ENCODE data around the gene DNMT1.

Gene DNMT1

GRCh38 chr19:10092648-10093294 is 102.0 kb downstream of the DNMT1 start:
- DNase-seq: no peak

GRCh38 chr19:10091895-10092641 is 102.7 kb downstream of the DNMT1 start:
- no peak for DNase-seq

GRCh38 chr19:10091370-10091687 is 103.4 kb downstream of the DNMT1 start:
- no peak for DNase-seq

- no peak for DNase-seq
Observed at GRCh38 chr19:10089801-10090375, 104.9 kb downstream of the DNMT1 start.

GRCh38 chr19:10088949-10089554 is 105.7 kb downstream of the DNMT1 start:
- DNase-seq: no peak

GRCh38 chr19:10087296-10088061 is 107.3 kb downstream of the DNMT1 start:
- DNase-seq: no peak

- DNase-seq: peak in 1 of 5 experiments; percentile 47
Observed at GRCh38 chr19:10086591-10087192, 108.1 kb downstream of the DNMT1 start.

GRCh38 chr19:10085641-10086590 is 108.8 kb downstream of the DNMT1 start, which contains the start of gene SHFL:
SHFL (plus strand) TSS chr19:10086317; CDS start chr19:10086428, 111 bp downstream.
- DNase-seq: peak; percentile 65 to 88 (median 76)

- no peak for DNase-seq
Observed at GRCh38 chr19:10084803-10085202, 110.0 kb downstream of the DNMT1 start.

GRCh38 chr19:10083911-10084310 is 110.8 kb downstream of the DNMT1 start:
- DNase-seq: no peak

Data from T-helper 2 cell (primary cell).